Lung (tissue), 16 donors: ENCODE results near the gene FAM107A. TPM values are rescaled to one million over a fixed set of nuclear protein-coding genes. Genes with fewer than 3 reads are reported as not detected.

Experiments used
- ATAC-seq: fragments of 200-7000 bp; cut with Tn5 transposase; one replicate; pipeline ENCODE4 v1.9.1; 2020; ENCODE audit warnings: moderate number of reproducible peaks; ENCODE audit not compliant: insufficient read depth, low FRiP score
- DNase-seq, 3 donors: peaks; one replicate each; pipeline ENCODE4 v3.0.0-alpha.2; 2013 to 2017
- H3K27ac ChIP-seq, 2 donors: one replicate each; pipeline ENCODE4 v1.5.1; 2013; ENCODE audit warnings: mild to moderate bottlenecking in 2 of 2, moderate library complexity in 2 of 2, control low read depth in 1 of 2, inconsistent platforms in 1 of 2, low read depth in 1 of 2, low read length in 1 of 2
- H3K27me3 ChIP-seq, 3 donors: one replicate each; pipeline ENCODE4 v1.5.1; 2013; ENCODE audit warnings: low read length in 2 of 3; ENCODE audit not compliant: control insufficient read depth in 3 of 3, insufficient read depth in 3 of 3
- H3K36me3 ChIP-seq, 4 donors: one replicate each; pipeline ENCODE4 v1.5.1; 2013; ENCODE audit warnings: low read length in 4 of 4, mild to moderate bottlenecking in 1 of 4, moderate library complexity in 1 of 4; ENCODE audit not compliant: control insufficient read depth in 4 of 4, insufficient read depth in 4 of 4
- H3K4me1 ChIP-seq, 5 donors: one replicate each; pipeline ENCODE4 v1.5.1; 2013; ENCODE audit warnings: low read length in 5 of 5, mild to moderate bottlenecking in 2 of 5, moderate library complexity in 1 of 5; ENCODE audit not compliant: control insufficient read depth in 5 of 5, insufficient read depth in 5 of 5
- H3K4me3 ChIP-seq: one replicate; pipeline ENCODE4 v1.5.1; 2013; ENCODE audit warnings: mild to moderate bottlenecking, control low read depth, moderate library complexity
- H3K9ac ChIP-seq, 2 donors: one replicate each; pipeline ENCODE4 v1.5.1; 2013; ENCODE audit warnings: low read length in 2 of 2, control low read depth in 1 of 2; ENCODE audit not compliant: insufficient read depth in 1 of 2
- H3K9me3 ChIP-seq, 4 donors: one replicate each; pipeline ENCODE4 v1.5.1; 2013; ENCODE audit warnings: low read length in 3 of 4, mild to moderate bottlenecking in 1 of 4, moderate library complexity in 1 of 4; ENCODE audit not compliant: control insufficient read depth in 4 of 4, insufficient read depth in 3 of 4
- CTCF ChIP-seq: IDR thresholded peaks from 2 replicates; pipeline ENCODE4 v1.5.1; 2012; ENCODE audit warnings: mild to moderate bottlenecking; ENCODE audit errors: control extremely low read depth, extremely low read depth
- WGBS, 2 donors: extraction: QIAGEN DNeasy Blood & Tissue Kit; methylation state at CpG; one replicate each; pipeline ENCODE4 v1.1.7; 2013; 5-methylcytosine and 5-hydroxymethylcytosine counted together
- long read RNA-seq, 5 donors: transcript quantifications; one replicate each; lab custom pipeline, GENCODE V29; 2026
- polyA plus RNA-seq, 2 donors: library from polyadenylated mRNA; stranded (reverse); fragments of 200-250 nt; gene quantifications; one replicate each; pipeline ENCODE4 v1.2.1, GENCODE V29; 2013
- total RNA-seq, 2 donors: library from RNA; depleted of rRNA in 1 of 2; stranded (reverse); fragments of >200 nt in 1 of 2; gene quantifications; one replicate each; pipeline ENCODE4 v1.2.1, GENCODE V29; 2014 to 2021
- donor health status: control.
- donor health status: control.
- donor health status: Bipolar disorder and iron deficiency.
- donor health status: healthy.
- donor health status: DM: yes; HTN: yes; CAD: no.

FAM107A gene
- total RNA-seq = 10 to 100 TPM in 1 of 2 donors, 1 to 10 TPM in 1; 4.2 to 83.6 TPM
- polyA plus RNA-seq = 10 to 100 TPM; 21.3 to 48.1 TPM
- long read RNA-seq, donor 1, partial matches to known transcripts = 0 of 1 reads
- long read RNA-seq, donor 1, other reads (novel, unspliced or antisense) = 0 of 1 reads
- long read RNA-seq, donor 2 = 0 reads
- long read RNA-seq, donor 3 = 0 reads
- long read RNA-seq, donor 4 = 0 reads
- long read RNA-seq, donor 5, partial matches to known transcripts = 0 of 1 reads
- long read RNA-seq, donor 5, other reads (novel, unspliced or antisense) = 0 of 1 reads

DNA sequence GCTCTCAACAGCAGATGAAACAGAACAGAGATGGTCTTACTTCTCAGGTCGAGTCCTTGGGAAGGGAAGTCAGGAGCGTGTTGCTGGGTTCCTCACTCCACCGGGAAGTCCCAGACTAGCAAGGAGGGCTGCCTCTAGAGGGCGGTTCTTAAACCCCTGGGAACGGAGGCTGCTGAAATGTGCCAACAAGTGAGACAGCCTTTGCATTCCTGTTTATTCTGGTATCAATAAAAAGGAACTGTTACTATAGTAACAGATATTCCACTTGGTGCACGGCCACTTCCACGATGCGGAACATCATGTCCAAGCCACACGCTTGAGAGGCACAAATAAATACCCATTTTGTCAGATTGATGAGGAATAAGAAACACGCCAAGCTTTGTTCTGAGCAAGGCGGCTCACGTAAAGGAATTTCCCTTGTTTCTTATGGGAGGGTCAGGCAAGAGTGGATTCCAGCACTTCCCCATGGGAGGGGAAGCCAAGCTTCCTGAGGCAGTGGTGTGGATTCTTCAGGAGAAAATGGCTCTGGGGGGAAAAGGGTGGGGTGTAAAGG, at the start of gene FAM107A:
Gene FAM107A (minus strand): TSS at position 123 of the 553 bp plus-strand sequence. CDS start 7,531 bp downstream, outside the sequence.
- peak; percentile 64 for ATAC-seq
- Histone ChIP-seq H3K9me3 (no peaks in the 10 kb centered on the region), H3K36me3 (peaks cover 0 to 2% (median 0%) of the 10 kb centered on the region in 4 donors), H3K9ac (no peak within 1 kb of the TSS), H3K4me1 (peaks cover 4 to 34% (median 8%) of the 10 kb centered on the region in 5 donors), H3K27me3 (peaks cover 0 to 4% (median 0%) of the 10 kb centered on the region in 3 donors), H3K27ac (peak within 1 kb of the TSS; percentile 77 to 89), H3K4me3 (peak within 1 kb of the TSS; percentile 47)
- DNase-seq = peak; percentile 63 to 71 (median 66)
- 24 to 46% methylated on average over 12 of the region's 12 CpGs for WGBS, 2 donors
- no peak for TF ChIP-seq CTCF

GRCh38 chr3:58625196-58625824, 48.1 kb upstream of the FAM107A start:
- Histone ChIP-seq H3K9ac (no peak overlapping the region), H3K4me1 (peaks cover 0 to 34% (median 17%) of the 10 kb centered on the region in 5 donors), H3K36me3 (no peaks in the 10 kb centered on the region), H3K27ac (no peak overlapping the region), H3K27me3 (no peaks in the 10 kb centered on the region), H3K9me3 (no peaks in the 10 kb centered on the region), H3K4me3 (no peak overlapping the region)
- DNase-seq (no peak), ATAC-seq (no peak)
- TF ChIP-seq CTCF = no peak
- WGBS, 2 donors = 89 to 93% methylated on average over 9 of the region's 9 CpGs

DNA sequence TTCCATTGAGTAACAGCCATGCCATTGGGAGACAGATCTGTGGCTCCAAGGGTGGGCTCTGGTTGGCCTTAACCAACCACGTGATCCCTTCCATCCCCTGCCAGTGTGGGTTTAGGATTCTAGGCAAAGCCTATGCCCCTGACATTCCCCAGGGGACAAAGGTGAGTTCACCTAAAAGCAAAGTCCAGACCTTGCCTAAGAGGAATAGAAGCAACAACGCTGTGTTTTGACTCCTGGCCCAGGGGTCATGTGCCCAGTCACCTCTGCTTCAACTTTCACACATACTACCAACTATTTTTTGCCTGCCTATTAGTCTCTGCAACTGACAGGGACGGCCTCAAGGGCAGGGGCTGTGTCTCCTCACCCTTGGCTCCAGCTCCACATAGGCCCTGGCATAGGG, 47.4 kb upstream of the FAM107A start:
- Histone ChIP-seq H3K4me1 (peaks cover 0 to 28% (median 17%) of the 10 kb centered on the region in 5 donors), H3K9ac (no peak overlapping the region), H3K27me3 (no peaks in the 10 kb centered on the region), H3K27ac (no peak overlapping the region), H3K4me3 (no peak overlapping the region), H3K36me3 (no peaks in the 10 kb centered on the region), H3K9me3 (no peaks in the 10 kb centered on the region)
- no peak for TF ChIP-seq CTCF
- WGBS, 2 donors = 71 to 75% methylated on average over 3 of the region's 3 CpGs
- DNase-seq = no peak
- no peak for ATAC-seq
